Gastrocnemius medialis (tissue), 4 donors: ENCODE data around the gene UGP2.

Experiments used
- POLR2A ChIP-seq, 2 donors: fragments of 450-650 bp; IDR thresholded peaks; one replicate each; pipeline ENCODE4 v1.6.1; 2017; ENCODE audit warnings: antibody characterized with exemption in 2 of 2, mild to moderate bottlenecking in 2 of 2, moderate library complexity in 2 of 2
- TF ChIP-seq, protein P1 (sequence below), 5 experiments: fragments of 450-650 bp in 3 of 5; fragments of 200-600 bp in 2 of 5; sonication (generic) in 2 of 5; IDR thresholded peaks in 4 of 5; conservative IDR thresholded peaks in 1 of 5; 1 replicate in 4 of 5; 2 replicates in 1 of 5; pipeline ENCODE4 v1.5.1; 2016 to 2019; ENCODE audit warnings: antibody characterized with exemption in 5 of 5, mild to moderate bottlenecking in 3 of 5, moderate library complexity in 3 of 5

DNA sequence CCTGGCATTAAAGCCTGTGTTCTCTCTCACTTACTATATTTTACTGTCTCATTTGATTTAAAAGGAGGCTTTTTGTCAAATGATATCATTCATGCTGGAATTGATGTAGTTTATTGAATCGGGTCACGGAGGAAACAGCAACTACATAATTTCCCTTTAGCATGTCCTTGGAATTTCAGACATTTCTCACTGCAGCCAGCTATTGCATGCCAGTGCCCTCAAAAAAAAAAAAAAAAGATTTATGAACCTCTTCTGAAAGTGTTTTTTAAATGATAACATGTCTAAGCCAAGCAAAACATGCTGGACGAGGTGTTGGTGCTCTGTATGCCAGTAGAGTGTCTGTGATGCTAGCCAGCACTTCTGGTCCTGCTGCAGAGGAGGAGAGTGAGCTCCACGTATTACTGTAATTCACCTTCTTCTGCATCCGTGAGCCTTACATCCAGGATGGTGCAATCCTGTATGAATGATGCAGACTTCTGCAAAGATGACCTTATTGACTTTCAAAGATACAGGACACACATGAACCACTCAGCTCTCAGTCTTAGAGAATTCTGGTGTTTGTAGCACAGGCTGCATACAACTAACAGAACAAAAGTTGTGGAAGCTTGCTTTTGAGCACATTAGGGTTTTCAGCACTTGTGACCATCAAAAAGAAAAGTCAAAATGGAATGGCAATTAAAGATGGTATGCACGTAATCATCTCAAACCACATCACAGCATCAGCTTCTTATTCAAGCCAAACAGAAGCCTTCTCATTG lies 31.1 kb downstream of the UGP2 start:
- TF ChIP-seq, protein P1, sequence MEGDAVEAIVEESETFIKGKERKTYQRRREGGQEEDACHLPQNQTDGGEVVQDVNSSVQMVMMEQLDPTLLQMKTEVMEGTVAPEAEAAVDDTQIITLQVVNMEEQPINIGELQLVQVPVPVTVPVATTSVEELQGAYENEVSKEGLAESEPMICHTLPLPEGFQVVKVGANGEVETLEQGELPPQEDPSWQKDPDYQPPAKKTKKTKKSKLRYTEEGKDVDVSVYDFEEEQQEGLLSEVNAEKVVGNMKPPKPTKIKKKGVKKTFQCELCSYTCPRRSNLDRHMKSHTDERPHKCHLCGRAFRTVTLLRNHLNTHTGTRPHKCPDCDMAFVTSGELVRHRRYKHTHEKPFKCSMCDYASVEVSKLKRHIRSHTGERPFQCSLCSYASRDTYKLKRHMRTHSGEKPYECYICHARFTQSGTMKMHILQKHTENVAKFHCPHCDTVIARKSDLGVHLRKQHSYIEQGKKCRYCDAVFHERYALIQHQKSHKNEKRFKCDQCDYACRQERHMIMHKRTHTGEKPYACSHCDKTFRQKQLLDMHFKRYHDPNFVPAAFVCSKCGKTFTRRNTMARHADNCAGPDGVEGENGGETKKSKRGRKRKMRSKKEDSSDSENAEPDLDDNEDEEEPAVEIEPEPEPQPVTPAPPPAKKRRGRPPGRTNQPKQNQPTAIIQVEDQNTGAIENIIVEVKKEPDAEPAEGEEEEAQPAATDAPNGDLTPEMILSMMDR (IDR thresholded peaks at IDR 0.05 in 4 of 5, conservative IDR thresholded peaks at IDR 0.05 in 1 of 5) = no peak
- no peak for TF ChIP-seq POLR2A (IDR thresholded peaks at IDR 0.05)
